ENCODE data around the gene POLR2E.

The POLR2E gene

DNA sequence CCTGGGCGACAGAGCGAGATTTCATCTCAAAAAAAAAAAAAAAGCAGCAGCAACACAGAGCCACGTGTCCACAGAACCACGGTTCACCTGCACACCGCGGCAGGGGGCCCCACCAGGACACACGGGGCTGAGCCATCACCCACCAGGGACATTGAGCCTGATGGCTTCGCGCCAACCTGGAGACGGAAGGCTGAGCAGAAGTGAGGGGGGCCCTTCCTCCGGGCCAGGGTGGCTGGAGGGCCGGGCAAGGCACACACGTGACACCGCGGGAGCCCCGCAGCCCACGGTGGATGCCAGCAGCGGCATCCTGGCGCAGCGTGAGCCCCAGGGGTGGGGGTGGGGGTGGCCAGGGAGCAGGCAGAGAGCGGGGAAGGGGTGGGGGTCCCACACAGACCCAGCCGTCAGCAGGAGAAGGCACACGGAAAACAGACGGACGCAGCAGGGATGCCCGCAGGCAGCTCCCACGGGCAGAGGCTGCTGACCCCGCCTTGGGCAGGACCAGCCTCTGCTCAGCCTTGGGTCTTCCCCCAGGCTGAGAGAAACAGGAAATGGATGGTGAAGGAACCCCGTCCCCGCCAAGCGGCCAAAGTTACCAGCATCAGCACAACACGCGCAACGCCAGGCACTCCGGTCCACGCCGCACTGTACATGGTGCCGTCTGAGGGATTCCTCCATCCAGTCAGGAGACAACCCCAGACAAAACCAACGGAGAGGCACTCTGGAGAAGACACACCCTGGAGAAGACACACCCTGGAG lies 45.3 kb upstream of the POLR2E start:
- ATAC-seq (ENCODE audit: low read depth) = no peak
- no peaks in the 10 kb centered on the region for H3K27me3 ChIP-seq (ENCODE audit: insufficient read depth, poor library complexity, severe bottlenecking)
- H3K9me3 ChIP-seq (ENCODE audit: severe bottlenecking) = no peaks in the 10 kb centered on the region

DNA sequence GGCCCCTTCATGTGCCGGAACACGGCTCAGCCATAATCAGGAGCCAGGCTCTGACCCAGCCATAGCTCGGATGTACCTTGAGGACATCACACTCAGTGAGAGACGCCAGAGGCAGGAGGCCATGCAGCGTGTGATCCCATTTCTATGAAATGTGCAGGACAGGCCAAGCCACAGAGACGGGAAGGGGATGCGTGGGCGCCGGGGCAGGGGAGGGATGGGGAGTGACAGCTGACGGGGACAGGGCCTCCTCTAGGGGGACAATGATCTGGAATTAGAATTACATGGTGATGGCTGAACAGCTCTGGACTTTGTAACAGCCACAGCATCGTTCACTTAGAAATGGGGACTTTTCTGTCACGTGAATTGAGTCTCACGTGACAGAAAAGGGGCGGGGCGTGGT lies 44.0 kb upstream of the POLR2E start:
- DNase-seq (ENCODE audit: low spot score) = no peak
- Histone ChIP-seq H3K27me3 (ENCODE audit: insufficient read depth, poor library complexity, severe bottlenecking) (no peaks in the 10 kb centered on the region), H3K36me3 (ENCODE audit: low read depth) (peaks cover 36% of the 10 kb centered on the region), H3K9me3 (ENCODE audit: severe bottlenecking) (no peaks in the 10 kb centered on the region), H3K27ac (ENCODE audit: poor library complexity, severe bottlenecking) (no peak overlapping the region), H3K4me3 (ENCODE audit: severe bottlenecking) (no peak overlapping the region), H3K4me1 (ENCODE audit: insufficient read depth, poor library complexity, severe bottlenecking) (no peaks in the 10 kb centered on the region)
- TF ChIP-seq CTCF (IDR thresholded peaks at IDR 0.05; ENCODE audit: poor library complexity, severe bottlenecking) = no peak
- ATAC-seq (ENCODE audit: low read depth) = no peak

More for the DNA sequence above, 45.3 kb upstream of the POLR2E start:
- peaks cover 39% of the 10 kb centered on the region for H3K36me3 ChIP-seq (ENCODE audit: low read depth)
- no peaks in the 10 kb centered on the region for H3K4me1 ChIP-seq (ENCODE audit: insufficient read depth, poor library complexity, severe bottlenecking)
- no peak overlapping the region for H3K4me3 ChIP-seq (ENCODE audit: severe bottlenecking)
- no peak for DNase-seq (ENCODE audit: low spot score)
- no peak overlapping the region for H3K27ac ChIP-seq (ENCODE audit: poor library complexity, severe bottlenecking)
- no peak for TF ChIP-seq CTCF (IDR thresholded peaks at IDR 0.05; ENCODE audit: poor library complexity, severe bottlenecking)

GRCh38 chr19:1138121-1138520 lies 42.9 kb upstream of the POLR2E start:
- Histone ChIP-seq H3K4me1 (ENCODE audit: insufficient read depth, poor library complexity, severe bottlenecking) (no peaks in the 10 kb centered on the region), H3K27ac (ENCODE audit: poor library complexity, severe bottlenecking) (no peak overlapping the region), H3K36me3 (ENCODE audit: low read depth) (peaks cover 29% of the 10 kb centered on the region), H3K27me3 (ENCODE audit: insufficient read depth, poor library complexity, severe bottlenecking) (no peaks in the 10 kb centered on the region), H3K9me3 (ENCODE audit: severe bottlenecking) (no peaks in the 10 kb centered on the region), H3K4me3 (ENCODE audit: severe bottlenecking) (no peak overlapping the region)
- DNase-seq (ENCODE audit: low spot score) (no peak), ATAC-seq (ENCODE audit: low read depth) (no peak)
- TF ChIP-seq CTCF (IDR thresholded peaks at IDR 0.05; ENCODE audit: poor library complexity, severe bottlenecking) = no peak

DNA sequence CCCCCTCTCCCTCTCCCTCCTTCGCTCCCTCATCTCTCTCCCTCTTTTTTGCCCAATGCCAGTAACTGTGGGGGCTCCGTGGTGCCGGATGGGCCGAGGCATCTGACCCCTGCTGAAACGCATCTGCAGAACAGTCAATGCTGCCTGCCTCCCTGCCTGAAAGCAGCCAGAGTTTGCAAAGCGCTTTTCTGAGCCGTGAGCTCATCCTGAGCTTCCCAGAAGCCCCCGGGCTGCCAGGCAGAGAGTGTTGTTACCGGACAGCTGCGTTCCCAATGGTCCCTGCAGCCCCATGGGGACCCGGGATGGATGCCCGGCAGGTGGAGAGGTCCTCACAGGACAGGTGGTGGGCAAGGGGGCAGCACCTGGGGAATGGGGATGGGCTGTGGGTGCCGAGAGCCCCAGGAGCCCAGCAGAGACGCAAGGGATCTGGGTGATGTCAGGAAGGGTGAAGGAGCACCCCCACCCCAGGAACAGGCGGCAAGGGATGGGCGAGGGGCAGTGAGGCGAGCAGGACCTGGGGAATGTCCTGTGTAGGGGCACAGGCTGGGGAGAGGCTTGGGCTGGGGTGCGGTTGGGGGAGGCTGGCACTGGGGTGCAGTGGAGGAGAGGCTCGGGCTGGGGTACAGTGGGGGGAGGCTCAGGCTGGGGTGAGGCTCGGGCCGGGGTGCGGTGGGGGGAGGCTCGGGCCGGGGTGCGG lies 41.6 kb upstream of the POLR2E start:
- Histone ChIP-seq H3K4me1 (ENCODE audit: insufficient read depth, poor library complexity, severe bottlenecking) (peaks cover 6% of the 10 kb centered on the region), H3K9me3 (ENCODE audit: severe bottlenecking) (no peaks in the 10 kb centered on the region), H3K36me3 (ENCODE audit: low read depth) (peaks cover 19% of the 10 kb centered on the region; the same call in 1 of the 2 replicates), H3K27ac (ENCODE audit: poor library complexity, severe bottlenecking) (no peak overlapping the region), H3K27me3 (ENCODE audit: insufficient read depth, poor library complexity, severe bottlenecking) (no peaks in the 10 kb centered on the region), H3K4me3 (ENCODE audit: severe bottlenecking) (no peak overlapping the region)
- TF ChIP-seq CTCF (IDR thresholded peaks at IDR 0.05; ENCODE audit: poor library complexity, severe bottlenecking) = no peak
- ATAC-seq (ENCODE audit: low read depth) (no peak), DNase-seq (ENCODE audit: low spot score) (no peak)

DNA sequence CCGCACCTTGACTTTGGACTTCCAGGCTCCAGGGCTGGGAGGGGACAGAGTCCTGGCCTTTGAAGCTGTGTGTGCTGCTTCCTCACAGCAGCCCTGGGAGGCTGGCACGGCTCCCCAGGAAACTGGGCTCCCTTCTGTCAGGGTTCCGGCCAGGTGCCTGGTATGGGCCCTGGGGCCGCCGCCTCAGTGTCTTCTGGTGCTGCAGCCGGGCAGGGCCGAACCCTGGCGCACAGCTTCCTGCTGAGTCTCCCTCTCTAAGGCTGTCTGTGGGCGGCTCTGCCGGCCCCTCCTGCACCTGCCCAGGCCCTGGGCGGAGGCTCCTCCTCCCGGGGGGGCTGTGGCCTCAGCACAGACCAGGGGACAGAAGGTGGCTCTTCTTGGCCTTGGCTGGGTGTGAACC lies 41.0 kb upstream of the POLR2E start:
- no peak for DNase-seq (ENCODE audit: low spot score)
- no peak for TF ChIP-seq CTCF (IDR thresholded peaks at IDR 0.05; ENCODE audit: poor library complexity, severe bottlenecking)
- H3K9me3 ChIP-seq (ENCODE audit: severe bottlenecking) = no peaks in the 10 kb centered on the region
- H3K4me3 ChIP-seq (ENCODE audit: severe bottlenecking) = no peak overlapping the region
- H3K27ac ChIP-seq (ENCODE audit: poor library complexity, severe bottlenecking) = no peak overlapping the region
- peaks cover 6% of the 10 kb centered on the region for H3K4me1 ChIP-seq (ENCODE audit: insufficient read depth, poor library complexity, severe bottlenecking)
- H3K36me3 ChIP-seq (ENCODE audit: low read depth) = peaks cover 16% of the 10 kb centered on the region; the same call in 1 of the 2 replicates
- H3K27me3 ChIP-seq (ENCODE audit: insufficient read depth, poor library complexity, severe bottlenecking) = no peaks in the 10 kb centered on the region
- no peak for ATAC-seq (ENCODE audit: low read depth)
